GM19035 (cell line): ENCODE results near the gene REEP3.
"Not testable (repeated sequence)": the region's sequence is repeated elsewhere in the genome, so short reads cannot be mapped to it uniquely, and the experiment has no call there.

ENCODE experiments used
- ATAC-seq: cut with Tn5 transposase; IDR thresholded peaks from one replicate; pipeline ENCODE4 v1.9.1; 2021; ENCODE audit not compliant: unreplicated experiment

The REEP3 gene

DNA sequence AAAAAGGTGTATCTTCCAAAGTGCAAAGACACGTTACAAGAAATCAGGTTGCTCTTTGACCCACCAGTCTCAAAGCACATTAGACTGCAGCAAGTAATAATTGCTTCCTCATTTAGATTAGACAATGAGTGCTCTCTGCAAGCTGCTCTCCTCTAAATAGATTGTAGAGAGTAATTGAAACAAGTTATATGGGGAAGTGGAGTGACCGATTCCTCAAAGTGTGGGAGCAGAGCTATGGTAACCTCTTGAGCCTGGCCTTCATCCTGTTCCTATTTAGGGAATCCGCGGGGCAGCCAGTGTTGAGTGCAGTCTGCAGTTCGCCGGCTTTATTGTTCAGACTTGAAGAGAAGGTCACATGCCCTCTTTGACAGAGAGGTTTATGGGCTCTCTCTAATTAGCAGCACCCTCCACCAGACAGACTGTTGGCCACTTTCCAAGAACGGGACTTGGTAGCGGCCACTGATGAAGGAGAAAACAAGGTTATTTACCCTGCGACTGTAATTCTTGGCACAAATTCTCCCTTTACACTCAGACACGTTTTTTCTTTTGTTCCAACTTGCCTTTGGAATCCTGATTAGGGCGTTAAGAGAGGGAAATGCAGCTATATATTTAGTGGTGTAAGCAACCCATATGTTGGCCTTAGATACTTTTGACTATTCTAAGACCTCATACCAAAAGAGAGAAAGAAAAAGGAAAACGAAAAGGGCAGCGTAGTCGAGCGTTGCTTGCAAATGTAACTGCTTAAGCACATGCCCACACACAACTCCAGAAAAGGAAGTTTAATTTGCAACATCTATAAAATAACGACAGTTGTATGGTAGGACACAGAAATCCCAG lies 107.5 kb downstream of the REEP3 start:
- ATAC-seq: peak; percentile 34

DNA sequence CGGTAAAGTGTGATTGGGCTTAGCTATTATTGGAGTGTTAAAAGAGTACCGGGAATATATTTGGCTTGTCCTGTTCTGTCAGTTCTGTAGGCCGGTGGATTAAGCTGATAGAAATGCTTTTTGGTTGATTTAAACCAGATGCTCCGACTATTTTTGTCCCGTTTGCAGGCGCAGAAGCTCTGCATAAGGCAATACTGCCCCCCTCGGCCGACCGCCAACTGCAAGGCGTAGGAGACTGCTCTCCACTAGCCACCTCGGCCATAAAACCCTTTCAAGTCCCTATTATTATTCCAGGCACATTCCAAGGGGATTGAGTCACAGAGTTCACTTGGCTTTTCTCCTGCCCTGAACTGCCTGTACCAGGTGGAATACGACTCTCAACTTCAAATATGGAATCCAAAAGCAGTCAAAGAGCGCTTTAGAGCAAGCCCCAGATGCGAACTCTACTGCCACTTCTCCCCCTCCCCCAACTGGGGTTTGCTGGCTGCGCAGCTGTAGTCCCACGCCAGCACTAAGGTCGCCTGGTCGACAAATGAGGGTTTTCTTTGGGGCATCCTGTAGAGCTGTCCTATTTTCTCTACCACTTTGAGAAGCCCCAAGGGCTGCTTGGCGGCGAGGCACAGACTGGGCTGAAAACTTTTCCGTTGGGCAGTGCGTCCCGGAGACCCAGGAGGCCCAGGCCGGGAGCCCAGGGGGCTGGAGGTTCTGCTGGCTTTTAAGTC lies 108.3 kb downstream of the REEP3 start:
- peak; percentile 50 for ATAC-seq

DNA sequence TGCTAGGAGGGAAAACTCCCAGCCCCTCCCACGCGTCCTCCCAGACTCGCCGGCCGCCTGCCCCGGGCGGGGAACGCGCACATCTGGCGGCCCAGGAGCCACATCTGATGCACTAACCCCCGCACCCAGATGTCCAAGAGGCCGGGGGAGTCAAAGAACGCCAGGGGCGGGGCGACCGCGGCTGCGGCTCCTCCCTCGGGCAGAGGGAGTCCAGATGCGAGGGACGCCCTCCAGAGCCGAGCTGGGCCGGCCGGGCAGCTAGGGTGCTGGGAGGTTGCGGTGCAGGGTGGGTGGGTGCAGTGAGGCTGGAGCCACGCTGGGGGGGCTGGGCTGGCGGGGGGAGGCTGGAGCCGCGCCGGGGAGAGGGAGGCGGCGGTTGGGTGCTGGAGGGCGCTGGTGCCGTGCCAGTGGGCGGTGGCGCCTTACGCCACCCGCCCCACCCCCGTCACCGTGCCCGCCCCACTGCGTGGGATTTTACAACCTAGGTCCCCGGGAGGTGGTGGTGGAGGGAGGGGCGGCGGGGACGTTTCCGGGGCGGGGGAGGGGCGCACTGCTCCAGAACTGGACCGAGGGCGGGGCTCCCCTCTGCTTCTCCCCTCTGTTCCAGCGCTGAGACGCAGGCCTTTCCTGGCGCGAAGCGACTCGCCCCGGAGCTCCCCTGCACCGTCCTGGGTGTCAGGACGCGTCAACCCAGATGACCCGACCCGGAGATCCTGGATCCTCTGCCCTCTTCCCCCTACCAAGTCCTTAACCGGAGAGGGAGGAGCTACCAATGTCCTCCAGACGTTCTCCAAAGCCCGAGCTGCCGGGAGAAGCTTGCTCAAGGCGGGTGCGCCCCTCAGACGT lies 109.1 kb downstream of the REEP3 start:
- peak; percentile 61 for ATAC-seq

DNA sequence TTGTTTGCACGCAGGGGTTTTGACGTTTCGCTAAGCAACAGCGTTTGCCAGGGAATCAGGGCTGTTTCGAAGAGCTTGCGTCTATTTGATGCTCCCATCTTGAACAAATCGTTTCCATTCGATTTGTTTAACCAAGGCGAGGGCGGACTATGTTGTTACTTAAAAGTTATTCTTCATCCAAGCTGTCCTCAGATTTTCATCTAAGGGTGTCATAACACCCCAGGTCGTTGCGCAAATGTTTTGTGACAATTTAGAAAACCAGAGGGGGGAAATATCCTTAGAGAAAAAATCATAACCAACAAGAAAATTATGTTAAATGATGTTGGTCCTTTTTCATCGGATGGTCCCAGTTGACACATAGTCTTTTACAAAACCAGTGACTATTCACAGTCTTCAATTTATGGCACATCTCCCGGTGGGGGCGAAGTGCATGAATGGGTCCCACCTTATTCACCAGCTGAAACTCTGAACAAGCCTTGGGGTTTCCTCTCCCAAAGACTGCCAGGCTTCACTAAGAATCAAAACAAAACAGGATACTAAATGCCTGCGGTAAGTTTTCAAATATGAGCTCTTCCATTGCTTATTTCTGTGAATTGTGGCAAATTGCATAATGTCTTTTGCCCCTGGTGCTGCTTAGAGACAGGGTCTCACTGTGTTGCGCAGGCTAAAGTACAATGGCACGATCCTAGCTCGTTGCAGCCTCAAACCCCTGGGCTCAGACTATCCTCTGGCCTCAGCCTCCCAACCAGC lies 109.9 kb downstream of the REEP3 start:
- ATAC-seq: no peak

DNA sequence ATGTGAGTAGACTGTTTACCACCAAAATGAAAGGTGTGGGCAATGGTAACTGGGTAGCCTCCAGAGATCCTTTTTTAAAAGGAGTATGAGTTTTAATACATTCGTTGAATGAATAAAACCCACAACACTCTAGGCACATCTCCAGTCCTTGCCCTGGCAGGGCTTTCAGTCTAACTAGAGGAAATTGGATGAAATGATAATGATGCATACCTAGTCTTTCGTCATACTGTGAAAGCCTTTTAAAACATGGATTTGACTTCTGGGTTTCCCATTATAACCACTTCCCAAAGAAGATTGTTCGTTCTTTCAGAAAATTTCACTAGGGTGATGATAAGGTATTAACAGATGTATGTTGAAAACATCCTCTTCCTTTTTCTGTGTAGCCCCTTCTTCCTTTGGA lies 110.8 kb downstream of the REEP3 start:
- ATAC-seq: no peak

DNA sequence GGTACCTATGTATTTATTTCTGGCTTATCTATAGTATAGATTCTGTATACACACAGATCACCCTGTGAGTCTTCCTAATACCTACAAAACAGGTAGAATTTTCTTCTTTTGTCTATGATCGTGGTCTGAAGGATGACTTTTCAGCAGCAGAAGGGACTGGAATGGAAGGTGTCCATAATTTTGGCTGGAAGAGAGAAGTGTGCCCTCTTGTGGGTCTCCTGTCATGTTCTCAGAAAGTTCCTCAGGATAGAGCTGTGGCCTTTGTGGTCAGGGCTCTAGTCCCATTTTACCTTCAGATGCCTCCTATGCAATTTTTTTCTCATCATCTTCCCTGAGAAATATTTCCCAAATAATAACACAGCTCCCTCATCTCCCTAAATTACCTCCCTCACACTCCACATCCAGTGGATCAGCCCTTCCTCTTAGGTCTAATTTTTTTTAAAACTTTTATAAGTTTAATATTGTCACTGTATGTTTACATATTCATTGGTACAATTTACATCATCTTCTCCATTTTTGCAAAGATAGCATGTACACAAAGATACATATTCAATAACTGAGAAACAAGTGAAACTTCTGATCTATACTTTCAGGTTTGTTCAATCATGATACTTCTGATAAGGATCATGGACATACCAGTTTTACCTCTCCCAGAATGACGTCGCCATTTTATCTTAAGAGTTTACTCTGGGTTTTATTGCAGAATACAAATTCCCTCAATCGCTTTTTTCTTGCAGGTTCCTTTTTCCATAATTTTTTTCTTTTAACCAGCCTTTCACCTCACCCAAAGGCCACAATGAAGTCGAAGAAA lies 112.7 kb downstream of the REEP3 start:
- ATAC-seq: no peak

DNA sequence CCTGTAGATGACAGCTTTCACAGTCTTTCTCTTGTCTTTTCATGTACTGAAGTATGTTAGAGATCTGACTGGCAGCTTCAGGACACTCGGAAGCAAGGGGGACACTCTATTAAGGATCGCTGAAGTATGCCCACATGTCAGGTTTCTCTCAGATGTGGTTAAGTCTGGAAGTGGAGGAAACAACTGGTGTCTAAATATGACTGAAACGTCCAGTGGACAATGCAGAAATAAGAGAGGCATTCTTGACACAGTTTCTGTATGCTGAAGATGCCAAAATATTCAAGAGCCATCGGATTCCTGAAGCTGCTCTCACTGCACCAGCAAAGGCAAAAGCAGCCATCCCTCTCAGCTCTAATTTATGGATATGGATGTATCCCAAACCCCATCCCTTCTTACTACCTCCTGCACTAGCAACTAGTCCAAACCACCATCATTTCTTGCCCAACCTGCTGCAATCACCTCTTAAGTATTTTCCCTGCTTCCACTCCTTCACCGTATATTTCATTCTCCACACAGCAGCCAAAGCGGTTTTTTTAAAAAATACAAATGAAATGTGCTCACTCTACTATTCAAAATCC lies 113.4 kb downstream of the REEP3 start:
- ATAC-seq: no peak

DNA sequence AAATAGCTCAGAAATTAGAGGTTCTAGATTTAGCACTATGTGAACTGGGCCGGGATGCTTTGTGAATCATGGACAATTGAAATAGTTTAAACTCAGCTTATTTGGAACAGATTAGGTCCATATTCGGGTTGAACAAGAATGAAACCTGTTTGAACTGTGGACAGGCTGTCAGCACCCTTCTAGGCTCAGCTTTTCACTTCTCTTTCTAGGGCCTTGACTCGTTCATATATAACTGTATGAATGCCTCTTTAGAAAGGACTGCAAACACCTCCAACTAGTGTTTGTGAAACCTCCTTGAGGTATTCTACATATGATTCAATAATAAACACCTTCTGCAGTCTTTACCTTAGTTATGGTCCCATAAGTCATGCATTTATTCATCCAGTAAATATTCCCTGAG lies 115.6 kb downstream of the REEP3 start:
- peak; percentile 50 for ATAC-seq

DNA sequence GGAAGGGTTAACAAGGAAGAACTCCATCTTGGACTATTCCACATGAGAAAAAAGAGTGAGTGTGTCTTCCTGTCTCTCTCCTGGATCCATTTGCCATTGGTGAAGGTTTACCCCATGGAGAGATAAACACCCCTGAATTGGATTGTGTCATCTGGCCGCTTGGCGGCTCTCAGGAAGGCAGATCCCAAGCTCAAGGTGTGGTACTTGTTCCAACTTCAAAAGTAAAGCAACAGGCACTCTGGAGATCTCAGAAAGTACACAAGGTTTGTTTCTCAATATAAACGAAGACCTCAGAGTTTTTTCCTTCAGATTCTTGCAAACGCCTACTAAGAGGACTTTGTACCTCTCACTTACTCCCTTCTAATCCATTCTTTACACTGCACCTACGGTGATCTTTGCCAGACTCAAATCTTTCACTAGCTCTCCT lies 116.7 kb downstream of the REEP3 start:
- ATAC-seq: no peak

DNA sequence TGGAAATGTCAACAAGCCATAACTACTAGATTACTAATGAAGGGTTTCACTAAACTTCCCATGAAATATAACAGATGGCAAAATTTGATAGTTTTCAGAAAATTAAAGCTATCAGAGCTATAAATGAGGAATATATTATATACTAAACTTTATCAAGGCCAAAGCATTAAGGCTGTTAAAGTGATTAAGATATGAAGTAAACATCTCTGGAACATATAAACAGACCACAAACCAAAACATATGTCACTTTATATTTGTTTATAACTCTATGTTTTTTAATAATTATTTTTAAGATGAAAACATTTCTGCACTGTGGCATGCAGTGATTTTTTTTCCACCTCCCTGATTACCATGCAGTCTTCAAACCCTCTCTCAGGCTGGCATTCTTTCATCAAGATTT lies 120.2 kb downstream of the REEP3 start:
- no peak for ATAC-seq

DNA sequence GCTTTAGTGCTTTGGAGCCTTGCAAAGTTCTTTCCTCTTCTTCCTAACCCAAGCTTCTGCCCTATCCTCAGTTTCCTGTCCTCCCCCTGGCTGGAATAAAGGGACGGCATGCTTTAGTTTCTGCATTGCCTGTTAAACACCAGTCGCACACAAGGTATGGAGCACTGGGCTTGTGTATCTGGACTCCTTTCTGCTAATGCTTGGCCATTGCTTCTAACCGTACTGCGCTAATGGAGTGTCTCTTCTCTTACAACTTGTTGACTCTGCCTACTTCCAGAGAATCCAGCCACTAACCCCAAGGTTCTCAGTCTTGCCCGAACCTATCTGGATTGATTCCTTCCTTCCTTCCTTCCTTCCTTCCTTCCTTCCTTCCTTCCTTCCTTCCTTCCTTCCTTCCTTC lies 120.6 kb downstream of the REEP3 start:
- ATAC-seq: no peak

DNA sequence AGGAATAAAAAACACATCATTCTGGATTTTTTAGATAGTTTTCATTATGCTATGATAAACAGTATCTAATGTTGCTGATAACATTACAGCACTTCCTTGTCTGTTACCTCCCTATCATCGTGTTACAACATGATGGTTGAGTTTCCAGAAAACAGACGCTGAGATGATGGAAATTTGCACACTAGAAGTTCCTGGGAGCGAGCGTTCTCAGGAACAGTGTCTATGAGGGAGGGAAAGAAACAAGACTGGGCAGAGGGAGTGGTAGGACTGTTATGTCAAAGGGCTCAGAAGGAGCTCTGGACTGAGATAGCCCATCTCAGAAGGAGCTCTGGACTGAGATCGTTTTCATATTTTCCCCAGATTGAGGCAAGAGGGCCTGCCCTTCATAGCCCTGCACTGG lies 121.6 kb downstream of the REEP3 start:
- no peak for ATAC-seq

DNA sequence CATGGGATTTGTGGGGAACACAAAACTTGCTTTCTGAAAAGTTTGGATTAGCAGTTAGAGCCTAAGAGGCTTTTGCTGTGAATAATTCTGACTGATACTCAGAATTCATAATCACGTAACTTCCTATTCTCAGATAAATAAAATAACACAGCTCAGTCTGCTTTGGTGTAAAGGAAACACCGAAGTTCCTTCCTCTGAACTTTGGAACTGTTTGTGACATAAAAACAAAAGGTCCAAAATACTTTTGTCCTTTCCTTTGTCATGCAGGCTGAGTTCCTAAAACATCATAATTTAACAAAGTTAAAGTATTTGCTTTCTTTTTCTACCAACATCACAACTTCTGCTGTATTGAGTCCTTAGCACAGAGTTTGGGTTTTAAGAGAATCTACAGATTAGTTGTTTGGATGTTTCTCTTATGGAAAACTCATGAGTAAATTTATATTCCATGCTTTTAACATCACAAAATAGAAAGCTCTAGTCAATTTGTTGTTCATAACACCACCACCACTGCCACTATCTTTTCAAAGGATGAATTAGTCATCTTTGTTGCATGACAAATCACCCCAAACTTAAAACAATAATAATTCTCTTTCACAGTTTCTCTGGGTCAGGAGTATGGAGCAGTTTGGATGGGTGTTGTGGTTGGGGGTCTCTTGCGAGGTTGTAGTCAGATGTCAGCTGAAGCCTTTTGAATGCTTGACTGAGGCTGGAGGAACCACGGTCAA lies 123.4 kb downstream of the REEP3 start:
- ATAC-seq: no peak

DNA sequence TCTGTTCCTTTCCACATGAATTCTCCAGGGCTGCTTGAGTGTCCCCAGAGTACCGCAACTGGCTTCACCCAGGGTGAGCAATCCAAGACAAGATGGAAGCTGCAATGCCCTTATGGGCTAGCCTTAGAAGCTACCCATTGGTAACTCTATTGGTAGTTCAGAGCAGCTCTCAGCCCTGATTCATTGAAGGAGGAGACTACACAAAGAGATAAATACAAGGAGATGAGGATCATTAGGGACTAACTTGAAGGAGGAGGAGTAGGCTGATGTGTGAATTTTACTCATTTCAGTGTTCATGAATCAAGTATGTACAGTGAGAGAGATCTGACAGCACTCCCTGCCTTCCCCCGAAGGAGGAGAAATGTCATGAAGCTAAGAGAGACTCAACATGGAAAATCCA lies 124.0 kb downstream of the REEP3 start:
- ATAC-seq: no peak

DNA sequence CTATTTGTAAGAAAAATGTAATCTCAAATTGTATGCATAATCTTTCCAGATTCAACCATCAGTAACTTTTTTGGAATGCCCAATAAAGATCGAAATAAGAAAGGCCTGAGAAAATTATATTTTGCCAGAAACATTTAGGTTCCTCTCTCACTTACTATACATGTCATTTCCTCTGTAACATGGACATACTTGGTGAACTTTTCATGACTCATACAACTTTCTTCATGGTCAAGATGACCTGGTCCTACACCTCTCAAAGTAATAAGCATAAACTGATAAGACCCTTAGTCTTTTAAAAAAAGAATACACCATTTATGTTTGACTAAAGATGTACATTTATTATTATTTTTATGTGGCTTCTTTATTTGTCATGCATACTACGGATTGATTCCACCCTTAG lies 125.3 kb downstream of the REEP3 start:
- ATAC-seq: peak; percentile 68

DNA sequence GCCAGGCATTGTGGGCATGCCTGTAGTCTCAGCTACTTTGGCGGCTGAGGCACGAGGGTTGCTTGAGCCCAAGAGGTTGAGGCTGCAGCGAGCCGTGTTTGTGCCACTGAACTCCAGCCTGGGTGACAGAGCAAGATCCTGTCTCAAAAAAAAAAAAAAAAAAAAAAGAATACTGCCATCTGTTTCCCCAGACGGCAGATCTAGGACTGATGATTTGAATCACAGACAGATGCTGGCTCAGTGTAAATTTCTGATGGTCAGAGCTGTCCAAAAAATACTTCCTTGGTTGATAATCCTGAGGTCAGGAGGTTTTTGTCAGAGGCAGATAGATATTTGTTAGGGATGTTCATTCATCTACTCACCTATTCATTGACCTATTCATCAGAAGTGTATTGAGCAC lies 130.7 kb downstream of the REEP3 start:
- ATAC-seq: no peak

DNA sequence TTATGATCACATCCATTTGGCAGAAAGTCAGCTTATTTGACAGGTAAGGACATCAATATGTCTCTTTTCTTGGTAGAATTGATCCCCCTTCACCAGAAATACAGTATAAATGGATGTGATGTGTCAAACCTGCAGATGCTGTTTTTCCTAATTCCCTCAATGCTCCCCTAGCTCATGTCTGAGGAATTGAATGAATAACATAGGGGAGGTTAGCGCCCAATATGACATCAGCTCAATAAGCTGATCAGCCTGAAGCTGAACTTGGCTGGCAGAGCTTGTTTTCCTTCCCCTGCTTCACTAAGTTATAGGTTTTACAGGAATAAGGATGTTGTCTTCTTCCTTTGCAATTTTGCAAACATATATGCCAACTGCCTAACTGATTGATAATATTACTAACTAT lies 132.5 kb downstream of the REEP3 start:
- no peak for ATAC-seq

DNA sequence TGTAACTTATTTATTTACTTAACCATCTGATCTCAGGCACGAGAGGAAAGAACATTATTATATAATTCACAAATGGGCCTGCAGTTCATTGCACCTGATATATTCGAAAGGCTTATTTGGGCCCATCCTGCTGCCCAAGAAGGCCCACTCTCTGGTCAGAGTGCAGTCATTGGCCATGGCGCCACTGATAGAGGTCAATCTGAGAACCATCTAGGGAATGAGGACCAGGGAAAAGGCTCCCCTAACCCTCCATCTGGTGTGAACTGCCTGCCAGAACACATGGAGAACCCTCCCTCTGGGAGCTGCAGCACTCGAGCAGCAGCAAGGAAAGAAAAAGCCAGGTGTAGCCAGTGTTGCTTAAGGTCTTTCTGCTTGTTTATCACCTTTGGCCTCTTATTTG lies 136.6 kb downstream of the REEP3 start:
- ATAC-seq: no peak

DNA sequence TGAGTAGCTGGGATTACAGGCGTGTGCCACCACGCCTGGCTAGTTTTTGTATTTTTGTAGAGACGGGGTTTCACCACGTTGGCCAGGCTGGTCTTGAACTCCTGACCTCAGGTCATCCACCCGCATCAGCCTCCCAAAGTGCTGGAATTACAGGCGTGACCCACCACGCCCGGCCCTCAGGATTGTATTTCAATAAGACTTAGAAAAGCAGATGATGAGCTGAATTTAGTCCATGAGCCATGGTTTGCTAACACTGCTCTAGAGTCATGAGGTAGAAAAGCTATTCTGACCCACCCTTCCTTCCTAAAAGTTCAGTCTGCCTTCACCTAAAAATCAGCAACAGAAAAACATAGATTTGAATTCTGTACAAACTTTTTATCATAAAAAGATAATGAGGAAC lies 139.7 kb downstream of the REEP3 start:
- not testable (repeated sequence) for ATAC-seq
